A172 (cell line): ENCODE results near the gene NEK1. TPM values are rescaled to one million over a fixed set of nuclear protein-coding genes. Genes with fewer than 3 reads are reported as not detected.

Experiments used
- DNase-seq: peaks from one replicate; pipeline ENCODE4 v3.0.0-alpha.2; 2015; ENCODE audit warnings: low spot score
- total RNA-seq: library from RNA; depleted of rRNA; stranded (reverse); fragments of >200 nt; shearing (Covaris generic); gene quantifications from 2 replicates; pipeline ENCODE4 v1.2.3, GENCODE V29; 2014; rRNA removed

Gene NEK1
- total RNA-seq, 1 experiment from 2014 or later: 7.8 TPM

DNA sequence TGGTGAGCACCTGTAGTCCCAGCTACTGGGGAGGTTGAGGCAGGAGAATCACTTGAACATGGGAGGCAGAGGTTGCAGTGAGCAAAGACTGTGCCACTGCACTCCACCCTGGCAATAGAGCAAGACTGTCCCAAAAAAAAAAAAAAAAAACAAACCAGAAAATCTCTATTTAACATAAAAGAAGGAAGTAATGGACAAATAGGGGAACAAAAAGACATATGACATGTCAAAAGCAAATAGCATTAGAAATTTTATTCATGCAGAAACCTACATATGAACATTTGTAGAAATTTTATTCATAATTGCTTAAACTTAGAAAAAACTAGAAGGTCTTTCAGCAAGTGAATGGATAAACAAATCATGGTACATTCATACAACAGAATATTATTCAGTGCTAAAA is 244.6 kb downstream of the NEK1 start:
- DNase-seq: no peak

GRCh38 chr4:169366821-169367220 is 245.6 kb downstream of the NEK1 start:
- no peak for DNase-seq

DNA sequence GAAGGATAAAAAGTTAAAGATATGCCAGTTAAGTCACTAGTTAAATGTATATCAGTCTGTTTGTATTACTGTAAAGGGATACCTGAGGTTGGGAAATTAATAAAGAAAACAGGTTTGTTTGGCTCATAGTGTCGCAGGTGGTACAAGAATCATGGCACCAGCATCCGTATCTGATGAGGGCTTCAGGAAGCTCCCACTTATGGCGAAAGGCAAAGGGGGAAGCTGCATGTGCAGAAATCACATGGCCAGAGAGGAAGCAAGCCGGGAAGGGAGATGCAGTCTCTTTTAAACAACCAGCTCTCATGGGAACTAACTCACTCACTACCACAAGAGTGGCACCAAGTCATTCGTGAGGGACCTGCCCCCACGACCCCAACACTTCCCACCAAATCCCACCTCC is 249.8 kb downstream of the NEK1 start:
- no peak for DNase-seq

GRCh38 chr4:169361756-169362155 is 250.6 kb downstream of the NEK1 start:
- DNase-seq: no peak

- no peak for DNase-seq
Observed at GRCh38 chr4:169359961-169360360, 252.4 kb downstream of the NEK1 start.

DNA sequence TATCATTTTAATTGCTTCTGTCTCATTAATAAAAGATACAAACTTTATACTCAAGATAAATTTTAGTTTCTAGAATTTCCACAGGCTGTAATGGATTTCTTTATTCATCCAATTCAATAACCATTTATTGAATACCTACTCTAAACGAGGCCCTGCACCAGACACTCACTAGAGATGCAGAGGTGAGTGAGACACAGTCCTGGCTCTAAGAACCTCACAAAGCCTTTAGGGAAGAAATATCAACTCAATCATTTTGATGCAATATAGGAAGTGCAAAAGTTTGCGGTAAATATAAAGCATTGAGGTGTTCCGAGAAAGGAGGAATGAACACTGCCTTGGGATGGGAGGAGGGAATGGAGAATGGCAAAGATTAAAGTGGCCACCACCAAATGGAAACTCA is 260.0 kb downstream of the NEK1 start:
- DNase-seq: no peak

DNA sequence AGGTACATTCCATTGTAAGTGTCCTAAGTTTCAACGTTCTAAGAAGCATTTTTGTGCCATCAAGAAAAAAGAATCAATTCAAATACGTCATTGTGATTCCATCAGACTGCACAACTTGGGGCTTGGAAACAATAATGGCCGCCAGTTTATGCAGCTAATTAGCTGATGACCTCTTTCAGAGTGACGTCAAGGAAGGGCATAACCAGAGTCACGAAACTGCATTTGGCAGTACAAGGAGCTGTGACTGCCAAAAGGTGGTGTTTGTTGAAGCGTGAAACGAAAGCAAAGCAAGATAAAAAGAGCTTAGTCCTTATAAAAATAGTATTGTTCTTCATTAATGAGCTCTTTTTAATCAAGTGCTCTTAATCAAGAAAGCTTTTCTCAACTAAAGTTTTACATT is 260.5 kb downstream of the NEK1 start:
- no peak for DNase-seq

GRCh38 chr4:169348541-169348940 is 263.8 kb downstream of the NEK1 start:
- DNase-seq: no peak

- DNase-seq: no peak
Observed at GRCh38 chr4:169346840-169347239, 265.5 kb downstream of the NEK1 start.

GRCh38 chr4:169345316-169345721 is 267.1 kb downstream of the NEK1 start:
- peak; percentile 85 for DNase-seq

Other genes starting within 250 kb of the NEK1 start
- 35.5 and 42.3 TPM in 2 replicates for gene CLCN3, start 8.0 kb upstream of the NEK1 start, total RNA-seq
- gene HPF1, start 145.4 kb upstream of the NEK1 start, total RNA-seq: 55.1 and 81.8 TPM in 2 replicates